AG09309 (cell line): ENCODE measurements around the gene BHLHA15.

Experiments used
- DNase-seq: peaks from one replicate; pipeline ENCODE4 v3.0.0-alpha.2; 2010; ENCODE audit warnings: low read depth
- H3K4me3 ChIP-seq: 2 replicates; pipeline ENCODE4 v1.5.1; 2011; ENCODE audit warnings: mild to moderate bottlenecking, low read depth, low read length, moderate library complexity; ENCODE audit not compliant: control insufficient read depth
- TF ChIP-seq, protein P1 (sequence below): IDR thresholded peaks from 2 replicates; pipeline ENCODE4 v1.5.1; 2011; ENCODE audit warnings: mild to moderate bottlenecking, low read depth, low read length, inconsistent platforms; ENCODE audit not compliant: insufficient read depth, control insufficient read depth; ENCODE audit errors: missing control alignments

Gene BHLHA15

GRCh38 chr7:98175260-98175940 lies 35.8 kb upstream of the BHLHA15 start:
- TF ChIP-seq, protein P1, sequence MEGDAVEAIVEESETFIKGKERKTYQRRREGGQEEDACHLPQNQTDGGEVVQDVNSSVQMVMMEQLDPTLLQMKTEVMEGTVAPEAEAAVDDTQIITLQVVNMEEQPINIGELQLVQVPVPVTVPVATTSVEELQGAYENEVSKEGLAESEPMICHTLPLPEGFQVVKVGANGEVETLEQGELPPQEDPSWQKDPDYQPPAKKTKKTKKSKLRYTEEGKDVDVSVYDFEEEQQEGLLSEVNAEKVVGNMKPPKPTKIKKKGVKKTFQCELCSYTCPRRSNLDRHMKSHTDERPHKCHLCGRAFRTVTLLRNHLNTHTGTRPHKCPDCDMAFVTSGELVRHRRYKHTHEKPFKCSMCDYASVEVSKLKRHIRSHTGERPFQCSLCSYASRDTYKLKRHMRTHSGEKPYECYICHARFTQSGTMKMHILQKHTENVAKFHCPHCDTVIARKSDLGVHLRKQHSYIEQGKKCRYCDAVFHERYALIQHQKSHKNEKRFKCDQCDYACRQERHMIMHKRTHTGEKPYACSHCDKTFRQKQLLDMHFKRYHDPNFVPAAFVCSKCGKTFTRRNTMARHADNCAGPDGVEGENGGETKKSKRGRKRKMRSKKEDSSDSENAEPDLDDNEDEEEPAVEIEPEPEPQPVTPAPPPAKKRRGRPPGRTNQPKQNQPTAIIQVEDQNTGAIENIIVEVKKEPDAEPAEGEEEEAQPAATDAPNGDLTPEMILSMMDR = no peak
- no peak for DNase-seq
- H3K4me3 ChIP-seq = no peak overlapping the region

GRCh38 chr7:98177553-98177952 lies 33.7 kb upstream of the BHLHA15 start:
- TF ChIP-seq, protein P1 = no peak
- no peak overlapping the region for H3K4me3 ChIP-seq
- no peak for DNase-seq

GRCh38 chr7:98178321-98178720 lies 32.9 kb upstream of the BHLHA15 start:
- TF ChIP-seq, protein P1 = no peak
- no peak overlapping the region for H3K4me3 ChIP-seq

DNA sequence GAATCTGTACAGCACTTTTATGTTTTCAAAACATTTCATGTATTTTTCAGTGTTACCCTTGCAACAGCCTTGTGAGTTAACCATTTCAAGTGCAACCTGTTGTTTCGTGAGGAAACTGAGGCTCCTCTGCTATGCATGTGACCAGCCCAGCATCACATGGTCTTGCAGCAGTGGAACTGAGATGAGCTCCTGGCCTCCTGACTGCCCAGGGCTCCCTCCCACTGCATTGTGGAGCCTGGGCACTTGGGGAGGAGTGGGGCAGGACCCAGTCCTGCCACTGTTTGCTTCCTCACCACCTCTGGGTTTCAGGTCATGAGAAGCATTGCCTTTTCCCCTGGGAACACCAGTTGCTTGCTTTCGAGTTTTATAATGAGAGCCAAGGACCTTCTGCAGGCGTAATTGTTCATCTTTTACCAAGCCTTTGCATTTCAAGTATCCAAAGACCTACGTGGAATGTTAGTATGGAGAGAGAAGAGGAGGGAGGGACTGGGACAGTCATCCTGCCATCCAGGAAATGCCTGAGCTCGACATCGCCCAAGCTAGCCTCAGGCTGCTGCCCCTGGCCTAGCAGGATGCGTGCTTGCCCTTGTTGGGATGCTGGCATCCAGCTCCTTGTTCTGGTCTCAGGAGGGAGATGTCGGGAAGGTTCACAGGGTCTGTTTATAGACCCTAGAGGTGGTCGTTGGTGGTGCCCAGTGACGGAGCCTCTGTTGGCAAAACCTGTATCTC lies 32.3 kb upstream of the BHLHA15 start:
- no peak overlapping the region for H3K4me3 ChIP-seq
- no peak for DNase-seq
- TF ChIP-seq, protein P1 = no peak

More at GRCh38 chr7:98178321-98178720, 32.9 kb upstream of the BHLHA15 start:
- DNase-seq = no peak

- TF ChIP-seq, protein P1 = no peak
- no peak overlapping the region for H3K4me3 ChIP-seq
- DNase-seq = no peak
These were observed 30.5 kb upstream of the BHLHA15 start for GRCh38 chr7:98180751-98181150.

DNA sequence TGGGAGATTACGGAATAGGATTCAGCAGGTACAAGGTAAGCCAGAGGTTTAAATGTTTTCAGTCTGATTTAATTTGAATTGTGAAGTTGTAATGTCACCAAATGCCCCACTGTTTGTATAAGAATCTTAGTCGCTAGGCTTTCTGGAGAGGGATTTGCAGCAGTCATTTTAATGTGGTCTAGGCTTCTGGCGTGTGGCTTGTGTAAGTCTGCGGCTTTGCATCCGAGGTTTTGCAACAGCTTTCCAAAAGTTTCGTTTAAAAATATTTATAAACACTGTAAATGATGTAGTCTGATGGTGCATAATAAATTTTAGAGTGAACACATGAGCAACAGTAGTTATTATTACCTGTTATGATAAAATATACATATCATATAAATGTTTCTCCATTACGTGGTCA lies 26.1 kb upstream of the BHLHA15 start:
- DNase-seq = no peak

More for the DNA sequence above, 26.1 kb upstream of the BHLHA15 start:
- no peak overlapping the region for H3K4me3 ChIP-seq
- TF ChIP-seq, protein P1 = no peak
